C4-2B (cell line): ENCODE data around the gene ZNF691.

ENCODE experiments used
- ZFX ChIP-seq: fragments of 450-650 bp; IDR thresholded peaks from 2 replicates; pipeline ENCODE4 v1.6.1; 2017
- TF ChIP-seq, protein P1 (sequence below): fragments of 450-650 bp; conservative IDR thresholded peaks from 2 replicates; pipeline ENCODE4 v1.5.1; 2017; ENCODE audit warnings: mild to moderate bottlenecking

DNA sequence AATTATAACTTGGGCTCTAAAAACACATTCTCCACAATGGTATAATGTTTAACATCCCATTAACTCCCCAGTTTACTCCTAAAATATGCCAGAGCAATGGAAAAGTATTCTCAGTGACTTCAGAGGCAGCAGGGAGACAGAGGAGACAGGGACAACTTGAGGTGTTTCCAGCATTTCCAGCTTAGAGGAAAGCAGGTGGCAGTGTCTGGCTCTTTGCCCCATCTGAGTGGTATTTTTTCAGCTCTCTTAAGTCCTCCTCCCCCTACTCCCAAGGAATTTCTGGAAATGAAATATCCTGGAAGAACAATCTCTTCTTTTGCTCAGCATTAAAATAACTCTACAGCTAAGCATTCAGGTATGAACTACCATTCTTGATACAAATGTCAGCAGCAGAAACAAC lies 40.2 kb upstream of the ZNF691 start:
- TF ChIP-seq, protein P1, sequence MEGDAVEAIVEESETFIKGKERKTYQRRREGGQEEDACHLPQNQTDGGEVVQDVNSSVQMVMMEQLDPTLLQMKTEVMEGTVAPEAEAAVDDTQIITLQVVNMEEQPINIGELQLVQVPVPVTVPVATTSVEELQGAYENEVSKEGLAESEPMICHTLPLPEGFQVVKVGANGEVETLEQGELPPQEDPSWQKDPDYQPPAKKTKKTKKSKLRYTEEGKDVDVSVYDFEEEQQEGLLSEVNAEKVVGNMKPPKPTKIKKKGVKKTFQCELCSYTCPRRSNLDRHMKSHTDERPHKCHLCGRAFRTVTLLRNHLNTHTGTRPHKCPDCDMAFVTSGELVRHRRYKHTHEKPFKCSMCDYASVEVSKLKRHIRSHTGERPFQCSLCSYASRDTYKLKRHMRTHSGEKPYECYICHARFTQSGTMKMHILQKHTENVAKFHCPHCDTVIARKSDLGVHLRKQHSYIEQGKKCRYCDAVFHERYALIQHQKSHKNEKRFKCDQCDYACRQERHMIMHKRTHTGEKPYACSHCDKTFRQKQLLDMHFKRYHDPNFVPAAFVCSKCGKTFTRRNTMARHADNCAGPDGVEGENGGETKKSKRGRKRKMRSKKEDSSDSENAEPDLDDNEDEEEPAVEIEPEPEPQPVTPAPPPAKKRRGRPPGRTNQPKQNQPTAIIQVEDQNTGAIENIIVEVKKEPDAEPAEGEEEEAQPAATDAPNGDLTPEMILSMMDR: no peak
- TF ChIP-seq ZFX: no peak
